Subcutaneous adipose tissue (tissue), 4 donors: ENCODE data around the gene TRAPPC6A. TPM values are rescaled to one million over a fixed set of nuclear protein-coding genes. Genes with fewer than 3 reads are reported as not detected.

Source experiments
- total RNA-seq, 4 donors: library from RNA; depleted of rRNA; stranded (reverse); fragments of >200 nt; gene quantifications; one replicate each; pipeline ENCODE4 v1.1.0, GENCODE V29; 2016
- TF ChIP-seq, protein P1 (sequence below): fragments of 450-650 bp; IDR thresholded peaks from one replicate; pipeline ENCODE4 v1.5.1; 2016; ENCODE audit warnings: low read depth, mild to moderate bottlenecking, control low read depth, antibody characterized with exemption, moderate library complexity

TRAPPC6A gene
- total RNA-seq, 4 donors from 2014 or later: 7.7 to 38.4 (median 26.4) TPM

DNA sequence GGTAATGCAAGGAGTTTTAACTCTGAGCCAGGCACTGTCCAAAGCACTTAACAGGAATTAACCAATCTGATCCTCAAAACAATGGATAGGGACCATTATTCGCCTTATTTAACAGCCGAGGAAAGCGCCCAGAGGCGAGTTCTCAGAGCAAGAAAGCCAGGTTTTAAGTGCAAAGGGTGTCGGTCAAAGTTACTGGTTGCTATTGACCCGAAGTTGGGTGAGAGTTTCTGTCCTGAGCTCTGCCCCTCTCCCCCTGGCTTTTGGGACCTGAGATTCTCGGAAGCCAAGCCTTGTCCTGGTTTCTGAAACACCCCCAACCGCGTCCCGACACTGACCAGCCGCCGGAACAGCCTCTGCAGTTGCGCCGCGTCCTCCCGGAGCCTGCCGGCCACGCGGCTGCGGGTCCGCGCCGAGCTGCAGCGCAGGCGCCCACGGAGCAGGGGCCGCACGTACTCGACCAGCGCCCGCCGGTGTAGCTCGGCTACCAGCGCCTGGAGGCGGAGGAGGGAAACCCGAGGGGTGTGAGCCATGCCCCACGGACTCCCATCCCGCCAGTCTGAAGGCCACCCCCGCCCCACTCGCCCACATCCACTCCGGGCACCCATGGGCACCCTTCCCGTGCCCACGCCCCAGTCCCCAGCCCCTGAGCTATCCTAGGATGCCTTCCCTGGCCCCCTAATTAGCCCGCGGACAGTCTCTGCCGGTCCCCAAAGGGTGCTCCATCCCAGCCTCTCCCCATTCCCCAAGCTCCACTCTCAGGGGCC, 39.3 kb upstream of the TRAPPC6A start:
- TF ChIP-seq, protein P1, sequence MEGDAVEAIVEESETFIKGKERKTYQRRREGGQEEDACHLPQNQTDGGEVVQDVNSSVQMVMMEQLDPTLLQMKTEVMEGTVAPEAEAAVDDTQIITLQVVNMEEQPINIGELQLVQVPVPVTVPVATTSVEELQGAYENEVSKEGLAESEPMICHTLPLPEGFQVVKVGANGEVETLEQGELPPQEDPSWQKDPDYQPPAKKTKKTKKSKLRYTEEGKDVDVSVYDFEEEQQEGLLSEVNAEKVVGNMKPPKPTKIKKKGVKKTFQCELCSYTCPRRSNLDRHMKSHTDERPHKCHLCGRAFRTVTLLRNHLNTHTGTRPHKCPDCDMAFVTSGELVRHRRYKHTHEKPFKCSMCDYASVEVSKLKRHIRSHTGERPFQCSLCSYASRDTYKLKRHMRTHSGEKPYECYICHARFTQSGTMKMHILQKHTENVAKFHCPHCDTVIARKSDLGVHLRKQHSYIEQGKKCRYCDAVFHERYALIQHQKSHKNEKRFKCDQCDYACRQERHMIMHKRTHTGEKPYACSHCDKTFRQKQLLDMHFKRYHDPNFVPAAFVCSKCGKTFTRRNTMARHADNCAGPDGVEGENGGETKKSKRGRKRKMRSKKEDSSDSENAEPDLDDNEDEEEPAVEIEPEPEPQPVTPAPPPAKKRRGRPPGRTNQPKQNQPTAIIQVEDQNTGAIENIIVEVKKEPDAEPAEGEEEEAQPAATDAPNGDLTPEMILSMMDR: no peak

GRCh38 chr19:45216667-45217066, 38.6 kb upstream of the TRAPPC6A start:
- TF ChIP-seq, protein P1: no peak

- TF ChIP-seq, protein P1: no peak
These were observed 37.6 kb upstream of the TRAPPC6A start for GRCh38 chr19:45215391-45216191.

DNA sequence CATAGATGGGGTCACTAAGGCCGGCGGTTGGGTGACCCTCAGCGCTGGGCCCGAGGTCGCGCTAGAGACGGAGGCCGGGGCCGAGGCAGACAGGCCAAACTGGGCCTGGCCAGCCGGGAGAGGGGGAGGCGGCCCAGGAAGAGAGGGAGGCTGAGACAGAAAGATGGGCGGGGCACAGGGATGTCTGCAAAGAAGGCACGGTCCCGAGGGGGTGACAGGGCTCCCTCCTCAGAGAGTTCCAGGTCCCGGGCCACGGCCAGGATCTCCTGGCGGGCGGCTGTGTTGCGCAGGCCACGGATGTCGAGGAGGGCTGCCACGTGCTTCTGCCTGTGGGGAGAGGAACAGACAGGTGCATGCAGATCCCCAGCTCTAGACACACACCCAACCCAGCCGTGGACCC, 35.0 kb upstream of the TRAPPC6A start:
- TF ChIP-seq, protein P1: no peak

DNA sequence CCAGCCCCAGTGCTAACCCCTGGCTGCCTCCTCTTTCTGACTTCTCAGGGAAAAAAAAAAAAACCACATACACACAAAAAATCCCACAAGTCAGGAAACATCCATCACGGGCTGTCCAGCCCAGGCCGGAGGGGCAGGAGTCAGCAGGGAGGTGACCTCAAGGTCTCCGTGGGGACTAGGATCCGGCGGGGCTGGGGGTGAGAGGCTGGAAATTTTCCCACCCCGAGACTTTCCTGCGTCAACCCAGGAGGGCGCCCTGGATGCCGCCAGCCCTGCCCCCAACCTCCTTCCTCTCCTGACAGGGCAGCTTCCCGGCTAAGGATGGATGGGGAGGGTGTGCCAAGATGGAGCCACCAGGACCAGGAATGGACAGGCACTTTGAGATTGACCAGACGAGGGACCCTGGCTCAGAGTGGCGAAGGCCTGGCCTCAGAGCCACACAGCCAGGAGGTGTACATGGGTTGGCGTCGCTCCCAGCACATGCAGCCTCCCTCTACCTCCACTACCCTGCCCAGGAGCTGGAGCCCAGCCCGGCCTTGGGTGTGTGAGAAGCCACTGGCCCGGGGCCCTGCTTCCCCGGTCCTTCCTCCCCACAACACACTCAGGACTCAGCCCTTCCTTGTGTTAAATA, 33.8 kb upstream of the TRAPPC6A start:
- TF ChIP-seq, protein P1: no peak

GRCh38 chr19:45206328-45206727, 28.3 kb upstream of the TRAPPC6A start:
- TF ChIP-seq, protein P1: no peak

GRCh38 chr19:45205810-45206209, 27.8 kb upstream of the TRAPPC6A start:
- TF ChIP-seq, protein P1: no peak
